Spinal cord (tissue), 10 donors: ENCODE measurements around the gene KRTAP5-3. TPM values are rescaled to one million over a fixed set of nuclear protein-coding genes. Genes with fewer than 3 reads are reported as not detected.
"Not testable (repeated sequence)": the region's sequence is repeated elsewhere in the genome, so short reads cannot be mapped to it uniquely, and the experiment has no call there.

Experiments
- DNase-seq, 6 donors: peaks; one replicate each; pipeline versions ENCODE4 v3.0.0 to v3.0.0-alpha.2; 2013 to 2015; ENCODE audit warnings: low spot score in 6 of 6, low read depth in 4 of 6
- H3K27ac ChIP-seq: one replicate; pipeline ENCODE4 v1.5.1; 2013; ENCODE audit warnings: low read depth, low read length, control low read depth
- H3K27me3 ChIP-seq: one replicate; pipeline ENCODE4 v1.6.1; 2013; ENCODE audit warnings: low read length; ENCODE audit not compliant: control insufficient read depth, insufficient read depth
- H3K36me3 ChIP-seq: one replicate; pipeline ENCODE4 v1.6.1; 2013; ENCODE audit warnings: low read length; ENCODE audit not compliant: control insufficient read depth, insufficient read depth
- H3K4me1 ChIP-seq: one replicate; pipeline ENCODE4 v1.6.1; 2013; ENCODE audit warnings: low read length; ENCODE audit not compliant: control insufficient read depth, insufficient read depth
- H3K4me3 ChIP-seq: one replicate; pipeline ENCODE4 v1.5.1; 2013; ENCODE audit warnings: low read depth, low read length, control low read depth
- H3K9me3 ChIP-seq: one replicate; pipeline ENCODE4 v1.6.1; 2013; ENCODE audit warnings: low read length; ENCODE audit not compliant: control insufficient read depth, insufficient read depth
- WGBS: methylation state at CpG from one replicate; pipeline ENCODE4 v1.1.5; 2013; ENCODE audit warnings: missing lambda C conversion rate; ENCODE audit not compliant: insufficient coverage; 5-methylcytosine and 5-hydroxymethylcytosine counted together
- polyA plus RNA-seq, 2 donors: library from polyadenylated mRNA; unstranded; fragments of 120-200 nt; gene quantifications; one replicate each; pipeline ENCODE4 v1.2.1, GENCODE V29; 2013; ENCODE audit not compliant: insufficient read length in 2 of 2
- total RNA-seq, 2 donors: library from RNA; depleted of rRNA in 1 of 2; stranded (reverse); fragments of 120-200 nt in 1 of 2; fragments of >200 nt in 1 of 2; gene quantifications; one replicate each; pipeline versions ENCODE4 v1.2.3 to v1.2.4, GENCODE V29; 2013 to 2014
- donor health status: healthy.

KRTAP5-3 gene
- total and polyA plus RNA-seq, 4 donors = not detected

DNA sequence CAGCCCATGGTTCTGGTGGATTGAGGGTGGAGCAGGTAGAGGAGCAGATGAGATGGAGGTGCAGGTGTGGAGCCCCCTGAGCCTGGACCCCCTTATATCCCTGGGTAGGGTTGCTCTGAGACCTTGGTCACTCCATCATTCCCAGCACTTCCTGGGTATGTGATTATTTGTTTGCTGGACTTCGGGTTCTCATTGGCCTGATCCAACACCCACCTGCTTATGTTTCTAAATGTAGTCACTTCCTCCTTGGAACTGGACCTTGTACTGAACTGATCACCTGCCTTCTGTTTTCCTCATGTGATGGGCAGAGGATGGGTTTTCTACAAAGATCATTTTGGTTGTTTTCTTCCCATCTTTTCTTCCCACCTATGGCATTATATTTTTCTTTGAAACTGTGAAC is 13.8 kb upstream of the KRTAP5-3 start, which contains the start of gene KRTAP5-4:
TSS of gene KRTAP5-4 (minus strand) at position 53 of the 400 bp plus-strand sequence. CDS start at position 8, 45 bp downstream.
- Histone ChIP-seq H3K4me1 (no peaks in the 10 kb centered on the region), H3K27ac (no peak within 1 kb of the TSS), H3K9me3 (no peaks in the 10 kb centered on the region), H3K27me3 (no peaks in the 10 kb centered on the region), H3K4me3 (no peak within 1 kb of the TSS), H3K36me3 (no peaks in the 10 kb centered on the region)
- DNase-seq = no peak
- WGBS = no CpG with 5 or more reads among the region's 1 CpG

DNA sequence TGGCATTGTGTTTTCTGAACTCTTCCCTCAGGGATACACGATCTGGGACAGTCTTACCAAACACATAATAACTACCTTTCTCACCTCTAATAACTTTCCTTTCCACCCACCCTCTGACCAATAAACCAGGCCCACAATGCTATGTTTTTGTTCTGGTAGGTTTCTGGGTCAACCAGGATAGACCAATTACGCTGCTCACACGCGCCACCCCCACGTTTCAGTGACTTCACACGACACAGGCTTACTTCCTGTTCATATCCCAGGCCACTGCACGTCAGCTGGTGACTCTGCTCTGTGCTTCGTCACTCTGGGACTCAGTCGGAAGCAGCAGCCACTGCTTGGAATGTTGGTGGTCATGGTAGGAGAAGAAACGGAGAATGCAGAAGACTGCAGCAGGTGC is 11.2 kb upstream of the KRTAP5-3 start:
- no peak overlapping the region for H3K4me3 ChIP-seq
- H3K4me1 ChIP-seq = no peaks in the 10 kb centered on the region
- H3K9me3 ChIP-seq = no peaks in the 10 kb centered on the region
- H3K36me3 ChIP-seq = no peaks in the 10 kb centered on the region
- 78% methylated on average over 4 of the region's 10 CpGs for WGBS
- no peak overlapping the region for H3K27ac ChIP-seq
- DNase-seq = no peak
- H3K27me3 ChIP-seq = no peaks in the 10 kb centered on the region

DNA sequence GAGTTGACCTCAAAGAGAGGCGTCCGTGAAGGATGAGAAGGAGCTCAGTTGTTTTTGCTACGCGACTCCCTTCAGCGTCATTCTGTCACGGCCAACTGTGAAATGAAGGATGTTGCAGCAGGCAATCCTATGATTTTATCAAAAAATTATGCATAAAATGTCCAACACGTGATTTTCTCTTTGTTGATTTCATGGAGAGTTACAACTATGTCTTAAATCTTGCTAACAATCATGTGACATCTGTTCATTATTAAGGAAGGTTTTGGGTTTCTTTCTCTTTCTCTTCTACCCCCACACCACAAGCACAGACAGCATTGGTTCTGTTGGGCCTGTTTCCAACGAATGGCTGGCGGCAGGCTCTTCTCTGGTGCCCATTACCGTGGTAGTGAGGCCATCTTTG is 10.0 kb upstream of the KRTAP5-3 start:
- Histone ChIP-seq H3K4me3 (no peak overlapping the region), H3K27me3 (no peaks in the 10 kb centered on the region), H3K27ac (no peak overlapping the region), H3K9me3 (no peaks in the 10 kb centered on the region), H3K4me1 (no peaks in the 10 kb centered on the region), H3K36me3 (no peaks in the 10 kb centered on the region)
- DNase-seq = no peak
- WGBS = 82% methylated on average over 5 of the region's 10 CpGs

DNA sequence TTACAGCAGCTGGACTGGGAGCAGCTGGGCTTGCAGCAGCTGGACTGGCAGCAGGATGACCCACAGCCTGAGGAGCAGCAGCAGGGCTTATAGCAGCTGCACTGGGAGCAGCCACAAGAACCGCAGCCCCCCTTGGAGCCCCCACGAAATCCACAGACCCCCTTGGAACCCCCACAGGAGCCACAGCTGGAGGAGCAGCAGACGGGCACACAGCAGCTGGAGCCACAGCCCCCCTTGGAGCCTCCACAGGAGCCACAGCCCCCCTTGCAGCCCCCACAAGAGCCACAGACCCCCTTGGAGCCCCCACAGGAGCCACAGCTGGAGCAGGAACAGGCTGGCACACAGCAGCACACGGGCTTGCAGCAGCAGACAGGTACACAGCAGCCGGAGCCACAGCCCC is 362 bp downstream of the KRTAP5-3 start:
- WGBS = 87% methylated on average over 3 of the region's 5 CpGs
- not testable (repeated sequence) for H3K27me3 ChIP-seq

DNA sequence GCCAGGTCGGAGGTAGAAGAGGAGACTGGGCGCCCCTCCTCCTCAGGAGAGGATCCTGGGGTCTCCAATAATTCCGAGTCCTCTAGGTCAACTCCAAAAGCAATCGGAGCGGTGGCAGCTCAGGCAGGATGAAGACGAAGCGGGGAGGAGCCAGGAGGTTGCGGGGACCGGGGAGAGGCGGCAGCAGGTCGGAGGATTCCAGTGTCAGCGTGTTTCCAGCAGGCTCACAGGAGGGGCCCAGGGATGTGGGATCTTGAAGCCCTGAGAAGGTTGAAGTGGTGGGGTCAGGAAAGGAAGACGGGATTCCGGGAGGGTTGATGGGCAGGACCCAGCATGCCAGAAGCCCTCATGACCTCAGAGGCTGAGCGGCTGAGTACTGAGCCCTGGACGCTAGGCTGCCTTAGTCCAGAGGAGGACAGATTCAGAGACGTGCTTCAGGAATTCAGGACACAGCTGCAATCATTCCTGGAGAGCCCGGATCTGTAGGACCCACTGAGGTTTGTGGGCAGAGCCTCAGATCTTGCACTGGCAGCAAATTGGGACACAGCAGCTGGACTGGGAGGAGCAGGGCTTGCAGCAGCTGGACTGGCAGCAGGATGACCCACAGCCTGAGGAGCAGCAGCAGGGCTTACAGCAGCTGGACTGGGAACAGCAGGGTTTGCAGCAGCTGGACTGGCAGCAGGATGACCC is 962 bp downstream of the KRTAP5-3 start:
- not testable (repeated sequence) for H3K27me3 ChIP-seq, H3K4me3 ChIP-seq, H3K9me3 ChIP-seq, H3K4me1 ChIP-seq, H3K36me3 ChIP-seq, H3K27ac ChIP-seq, DNase-seq
- WGBS = 25% methylated on average over 18 of the region's 18 CpGs

More for the DNA sequence above, 362 bp downstream of the KRTAP5-3 start:
- H3K27ac ChIP-seq, H3K4me3 ChIP-seq, DNase-seq, H3K4me1 ChIP-seq, H3K36me3 ChIP-seq, H3K9me3 ChIP-seq: not testable (repeated sequence)

DNA sequence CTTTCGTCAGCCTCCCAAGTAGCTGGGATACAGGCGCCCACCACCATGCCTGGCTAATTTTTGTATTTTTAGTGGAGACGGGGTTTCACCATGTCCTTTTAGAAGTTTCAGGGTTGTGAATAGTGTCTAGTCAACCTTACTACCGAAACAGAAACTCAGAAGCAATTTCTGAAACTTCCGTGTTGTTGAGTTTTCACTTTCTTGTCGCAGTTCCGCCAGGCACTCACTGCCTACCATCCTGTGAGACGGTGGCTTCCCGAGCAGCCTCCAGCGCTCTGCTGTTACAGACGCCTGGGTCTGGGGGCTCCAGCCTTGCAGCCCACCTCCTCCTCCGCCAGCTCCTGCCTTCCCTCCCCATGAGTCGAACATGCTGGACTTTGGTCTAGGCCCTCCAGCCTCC is 2.3 kb downstream of the KRTAP5-3 start:
- H3K9me3 ChIP-seq, H3K4me1 ChIP-seq, H3K4me3 ChIP-seq, H3K27me3 ChIP-seq, DNase-seq, H3K27ac ChIP-seq, H3K36me3 ChIP-seq: not testable (repeated sequence)
- 88% methylated on average over 9 of the region's 13 CpGs for WGBS

DNA sequence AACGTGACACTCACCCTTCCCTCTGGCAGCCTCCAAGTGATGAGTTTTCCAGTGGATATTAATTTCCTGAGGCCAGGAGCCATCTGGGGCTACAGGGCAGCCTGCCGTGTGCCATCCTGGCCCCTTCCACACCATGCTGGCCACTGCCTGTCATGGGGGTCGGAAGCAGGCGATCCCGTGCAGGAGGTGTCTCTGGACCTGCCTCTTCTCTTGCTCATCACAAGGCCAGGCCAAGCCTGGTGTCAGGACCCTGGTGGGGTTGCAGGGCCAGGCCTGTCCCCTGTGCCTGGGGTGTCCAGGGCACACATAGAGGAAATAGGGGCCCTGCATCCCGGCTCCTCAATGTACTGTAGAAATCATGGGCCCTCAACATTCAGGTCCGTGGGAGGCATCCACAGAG is 3.6 kb downstream of the KRTAP5-3 start:
- peaks cover 5% of the 10 kb centered on the region for H3K27me3 ChIP-seq
- H3K27ac ChIP-seq = no peak overlapping the region
- no peaks in the 10 kb centered on the region for H3K9me3 ChIP-seq
- WGBS = 92% methylated on average over 7 of the region's 7 CpGs
- no peak overlapping the region for H3K4me3 ChIP-seq
- no peaks in the 10 kb centered on the region for H3K4me1 ChIP-seq
- no peak for DNase-seq
- no peaks in the 10 kb centered on the region for H3K36me3 ChIP-seq

DNA sequence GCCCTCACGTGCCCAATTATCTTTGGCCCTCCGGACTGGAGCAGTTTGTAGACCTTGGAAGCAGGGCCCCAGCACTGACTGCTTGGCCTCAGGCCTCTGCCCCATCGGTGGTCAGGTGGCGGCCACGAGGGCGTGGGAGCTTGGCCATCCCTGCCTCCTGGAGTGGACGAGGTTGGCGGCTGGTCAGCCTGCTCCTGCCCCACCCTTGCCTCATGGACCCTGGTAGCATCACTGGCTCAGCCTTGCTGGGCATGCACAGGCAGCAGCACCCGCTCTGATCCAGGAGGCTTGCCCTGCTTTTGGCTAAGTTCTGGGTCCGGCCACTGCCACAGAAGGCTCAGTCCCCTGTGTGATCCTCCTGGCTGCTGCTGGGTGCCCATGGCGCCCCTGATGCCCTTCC is 4.1 kb downstream of the KRTAP5-3 start:
- whole genome bisulfite sequencing = 96% methylated on average over 11 of the region's 11 CpGs
- Histone ChIP-seq H3K36me3 (no peaks in the 10 kb centered on the region), H3K27me3 (peaks cover 5% of the 10 kb centered on the region), H3K27ac (no peak overlapping the region), H3K4me3 (no peak overlapping the region), H3K9me3 (no peaks in the 10 kb centered on the region), H3K4me1 (no peaks in the 10 kb centered on the region)
- DNase-seq = no peak

DNA sequence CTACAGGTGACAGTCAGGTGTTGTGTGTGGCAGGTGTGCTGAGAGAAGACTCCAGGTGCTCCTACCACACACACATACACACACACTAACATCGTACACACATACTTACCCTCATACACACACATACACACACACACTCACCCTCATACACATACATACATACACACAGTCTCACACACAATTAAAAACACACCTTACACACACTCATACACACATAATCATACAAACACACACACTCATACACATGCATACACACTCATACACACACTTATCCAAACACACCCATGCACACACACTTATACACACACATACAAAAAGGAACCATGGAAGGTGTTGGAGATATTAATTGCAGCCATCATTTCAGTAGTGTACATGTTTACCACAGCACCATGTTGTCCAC is 4.6 kb downstream of the KRTAP5-3 start:
- no peak overlapping the region for H3K4me3 ChIP-seq
- no peak overlapping the region for H3K27ac ChIP-seq
- H3K27me3 ChIP-seq = peaks cover 5% of the 10 kb centered on the region
- WGBS = 100% methylated on average over 1 of the region's 1 CpG
- no peaks in the 10 kb centered on the region for H3K9me3 ChIP-seq
- no peak for DNase-seq
- no peaks in the 10 kb centered on the region for H3K4me1 ChIP-seq
- no peaks in the 10 kb centered on the region for H3K36me3 ChIP-seq

DNA sequence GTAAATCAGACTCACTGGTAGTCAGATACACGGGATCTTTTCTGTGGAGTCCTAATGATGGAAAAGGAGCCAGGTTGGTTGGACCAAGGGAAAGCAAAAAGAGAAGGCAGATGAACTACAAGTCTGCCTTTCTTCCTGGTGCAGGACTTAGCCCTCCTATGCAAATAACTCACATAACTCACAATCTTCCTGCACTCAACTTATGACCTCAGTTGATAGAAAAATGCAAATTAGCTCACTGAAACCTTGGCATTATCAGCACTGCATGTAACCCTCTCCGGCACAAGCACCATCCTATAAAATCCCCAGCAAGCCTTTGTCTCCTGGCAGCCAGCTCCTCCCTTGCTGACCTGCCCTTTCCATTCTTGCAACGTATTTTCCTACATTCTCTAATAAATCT is 6.6 kb downstream of the KRTAP5-3 start:
- H3K27me3 ChIP-seq, H3K9me3 ChIP-seq, DNase-seq, H3K4me3 ChIP-seq, H3K27ac ChIP-seq, H3K4me1 ChIP-seq: not testable (repeated sequence)
- 0% methylated on average over 1 of the region's 3 CpGs for WGBS
- H3K36me3 ChIP-seq = peaks cover 11% of the 10 kb centered on the region
